ENCODE results near the gene IL18. TPM values are rescaled to one million over a fixed set of nuclear protein-coding genes. Genes with fewer than 3 reads are reported as not detected.
A peak's percentile ranks its signal among the peaks of the same experiment; 100 is the strongest.

The IL18 gene
- total RNA-seq, 6 experiments from 2014 or later = 0.83 to 1.5 (median 1.2) TPM

DNA sequence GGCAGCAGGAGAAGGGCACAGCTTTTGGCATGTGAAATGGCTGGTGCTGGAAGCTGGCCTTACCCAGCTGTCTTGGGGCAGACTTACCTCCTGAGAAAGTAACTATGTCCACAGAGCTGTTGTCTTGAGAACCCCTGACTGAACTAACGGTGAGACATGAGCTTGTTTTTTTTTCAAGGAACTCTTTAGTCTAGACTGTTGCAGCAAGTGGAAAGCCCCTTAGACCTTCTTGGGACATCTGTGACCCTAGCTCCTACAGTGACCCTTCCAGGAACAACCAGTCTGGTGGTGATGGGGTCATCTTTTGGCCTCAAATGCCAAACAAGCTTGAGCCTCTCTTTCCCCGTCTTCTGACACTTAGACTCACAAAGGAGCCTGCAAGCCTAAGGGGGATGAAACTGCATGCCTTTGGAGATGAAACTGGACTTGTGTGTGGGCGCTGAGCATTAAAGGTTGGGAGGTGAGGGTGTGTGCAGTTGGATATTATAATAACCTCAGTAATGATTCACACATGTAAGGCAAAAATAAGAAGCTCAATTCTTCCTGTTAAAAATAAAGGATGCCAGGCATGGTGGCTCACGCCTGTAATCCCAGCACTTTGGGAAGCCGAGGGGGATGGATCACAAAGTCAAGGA lies 41.8 kb downstream of the IL18 start:
- Mint-ChIP-seq H3K27me3 (ENCODE audit: insufficient read depth) (no peaks in the 10 kb centered on the region), H3K4me3 (no peak overlapping the region), H3K36me3 (ENCODE audit: low read depth) (peaks cover 13% of the 10 kb centered on the region), H3K27ac (peak overlapping the region; percentile 38), H3K9me3 (no peaks in the 10 kb centered on the region), H3K4me1 (ENCODE audit: low read depth) (peaks cover 57% of the 10 kb centered on the region)
- TF ChIP-seq, protein P1, sequence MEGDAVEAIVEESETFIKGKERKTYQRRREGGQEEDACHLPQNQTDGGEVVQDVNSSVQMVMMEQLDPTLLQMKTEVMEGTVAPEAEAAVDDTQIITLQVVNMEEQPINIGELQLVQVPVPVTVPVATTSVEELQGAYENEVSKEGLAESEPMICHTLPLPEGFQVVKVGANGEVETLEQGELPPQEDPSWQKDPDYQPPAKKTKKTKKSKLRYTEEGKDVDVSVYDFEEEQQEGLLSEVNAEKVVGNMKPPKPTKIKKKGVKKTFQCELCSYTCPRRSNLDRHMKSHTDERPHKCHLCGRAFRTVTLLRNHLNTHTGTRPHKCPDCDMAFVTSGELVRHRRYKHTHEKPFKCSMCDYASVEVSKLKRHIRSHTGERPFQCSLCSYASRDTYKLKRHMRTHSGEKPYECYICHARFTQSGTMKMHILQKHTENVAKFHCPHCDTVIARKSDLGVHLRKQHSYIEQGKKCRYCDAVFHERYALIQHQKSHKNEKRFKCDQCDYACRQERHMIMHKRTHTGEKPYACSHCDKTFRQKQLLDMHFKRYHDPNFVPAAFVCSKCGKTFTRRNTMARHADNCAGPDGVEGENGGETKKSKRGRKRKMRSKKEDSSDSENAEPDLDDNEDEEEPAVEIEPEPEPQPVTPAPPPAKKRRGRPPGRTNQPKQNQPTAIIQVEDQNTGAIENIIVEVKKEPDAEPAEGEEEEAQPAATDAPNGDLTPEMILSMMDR (IDR thresholded peaks at IDR 0.05) = no peak
- no peak for DNase-seq

DNA sequence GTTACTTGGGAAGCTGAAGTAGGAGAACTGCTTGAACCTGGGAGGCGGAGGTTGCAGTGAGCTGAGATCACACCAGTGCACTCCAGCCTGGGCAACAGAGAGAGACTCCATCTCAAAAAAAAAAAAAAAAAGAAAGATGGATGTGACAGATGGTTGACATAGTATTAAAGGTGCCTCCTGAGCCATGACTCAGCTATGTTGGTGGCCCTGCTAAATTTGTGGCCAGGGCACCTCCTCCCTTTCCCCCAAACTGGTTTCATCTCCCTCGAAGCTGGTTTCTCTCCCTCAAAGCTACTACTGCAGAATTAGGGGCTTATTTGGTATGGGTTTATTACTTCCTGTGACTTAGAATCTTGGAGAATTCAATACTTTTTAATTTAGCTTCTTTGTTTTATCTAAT lies 45.7 kb downstream of the IL18 start:
- Mint-ChIP-seq H3K27ac (no peak overlapping the region), H3K36me3 (ENCODE audit: low read depth) (peaks cover 13% of the 10 kb centered on the region), H3K9me3 (no peaks in the 10 kb centered on the region), H3K4me3 (no peak overlapping the region), H3K4me1 (ENCODE audit: low read depth) (peaks cover 64% of the 10 kb centered on the region), H3K27me3 (ENCODE audit: insufficient read depth) (no peaks in the 10 kb centered on the region; the same call in 1 of the 2 replicates)
- DNase-seq = no peak
- TF ChIP-seq, protein P1 (IDR thresholded peaks at IDR 0.05) = no peak

DNA sequence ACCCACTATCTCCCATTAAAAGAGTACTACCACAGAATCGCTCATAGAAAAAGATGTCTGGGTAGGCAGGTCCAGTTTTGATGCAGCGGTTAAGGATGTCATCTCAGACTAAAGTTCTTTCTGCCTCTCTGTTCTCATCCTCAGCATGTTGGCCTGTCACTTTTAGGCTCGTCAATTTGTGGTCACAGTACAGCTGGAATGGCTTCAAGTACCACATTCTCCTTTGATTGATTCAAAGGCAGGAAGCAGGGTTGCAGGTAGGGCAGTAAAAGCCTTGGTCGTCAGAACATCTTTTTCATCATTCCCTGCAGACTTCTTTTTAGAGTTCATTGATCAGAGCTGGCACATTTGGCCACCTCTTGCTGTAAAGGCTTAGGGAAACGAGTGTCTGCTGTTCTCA lies 48.5 kb downstream of the IL18 start:
- Mint-ChIP-seq H3K27me3 (ENCODE audit: insufficient read depth) (no peaks in the 10 kb centered on the region; the same call in 1 of the 2 replicates), H3K4me1 (ENCODE audit: low read depth) (peaks cover 40% of the 10 kb centered on the region), H3K9me3 (no peaks in the 10 kb centered on the region), H3K27ac (no peak overlapping the region), H3K36me3 (ENCODE audit: low read depth) (peaks cover 11% of the 10 kb centered on the region), H3K4me3 (no peak overlapping the region)
- TF ChIP-seq, protein P1 (IDR thresholded peaks at IDR 0.05) = no peak
- DNase-seq = no peak

DNA sequence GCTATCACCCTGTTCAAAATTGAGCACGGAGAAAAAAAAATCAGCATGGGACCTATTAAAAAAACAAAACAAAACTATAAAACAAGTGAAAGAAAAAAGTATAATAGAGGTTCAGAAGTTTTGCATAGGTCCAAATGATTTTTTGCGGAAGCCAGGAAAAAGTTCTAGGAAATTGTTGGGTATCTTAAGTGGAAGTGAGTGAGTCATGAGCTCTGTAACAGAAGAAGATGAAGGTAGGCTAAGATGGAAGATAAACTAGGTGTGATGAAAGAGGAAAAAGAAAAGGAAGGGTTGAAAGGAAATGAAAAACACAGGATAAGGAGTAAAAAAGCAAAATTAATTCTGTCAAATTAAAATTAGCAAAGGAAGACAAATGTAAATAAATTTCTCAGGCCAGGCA lies 49.4 kb downstream of the IL18 start:
- H3K4me3 Mint-ChIP-seq = no peak overlapping the region

DNA sequence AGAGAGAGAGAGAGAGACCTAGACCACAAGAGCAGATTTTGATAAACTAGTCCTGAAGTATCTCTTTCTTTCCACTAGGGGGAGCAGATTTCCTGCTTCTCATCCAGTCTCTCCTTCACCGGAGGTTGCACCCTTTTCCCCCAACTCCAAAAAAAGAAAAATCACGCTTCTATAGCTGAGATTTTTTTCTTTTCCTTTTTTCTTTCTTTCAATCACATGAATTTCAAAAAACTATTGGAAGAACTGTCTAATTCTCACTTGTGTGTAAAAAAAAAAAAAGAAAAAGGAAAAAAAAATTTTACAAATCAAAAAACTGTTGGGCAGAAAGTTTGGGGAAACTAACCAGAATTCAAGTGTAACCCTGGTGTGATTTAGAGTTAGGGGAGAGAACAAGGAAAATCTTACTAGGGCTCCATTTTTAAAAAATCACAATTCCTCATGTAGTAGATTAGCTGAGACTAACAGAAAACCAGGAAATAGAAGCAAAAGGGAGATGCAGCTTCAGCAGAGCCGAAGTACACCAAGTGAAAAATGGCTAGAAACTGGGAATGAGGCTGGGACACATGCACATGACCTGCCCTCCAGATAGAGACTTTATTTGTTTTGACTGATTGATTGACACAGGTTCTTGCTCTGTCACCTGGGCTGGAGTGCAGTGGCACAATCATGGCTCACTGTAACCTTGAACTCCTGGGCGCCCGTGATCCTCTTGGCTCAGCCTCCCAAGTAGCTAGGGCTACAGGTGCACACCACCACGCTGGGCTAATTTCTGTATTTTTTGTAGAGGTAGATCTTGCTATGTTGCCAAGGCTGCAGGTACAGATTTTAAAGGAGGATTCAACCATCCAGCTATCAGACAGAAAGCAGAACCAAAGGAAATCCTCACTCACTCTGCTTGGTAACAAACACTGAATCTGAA lies 50.1 kb downstream of the IL18 start:
- Mint-ChIP-seq H3K27ac (peak overlapping the region; percentile 24; the same call in 1 of the 2 replicates), H3K4me1 (ENCODE audit: low read depth) (peaks cover 26% of the 10 kb centered on the region), H3K27me3 (ENCODE audit: insufficient read depth) (no peaks in the 10 kb centered on the region; the same call in 1 of the 2 replicates), H3K4me3 (no peak overlapping the region), H3K36me3 (ENCODE audit: low read depth) (peaks cover 14% of the 10 kb centered on the region), H3K9me3 (no peaks in the 10 kb centered on the region)
- TF ChIP-seq, protein P1 (IDR thresholded peaks at IDR 0.05) = peak; percentile 82
- DNase-seq = peak; percentile 82

More for the DNA sequence above, 49.4 kb downstream of the IL18 start:
- no peak overlapping the region for H3K27ac Mint-ChIP-seq
- H3K27me3 Mint-ChIP-seq (ENCODE audit: insufficient read depth) = no peaks in the 10 kb centered on the region; the same call in 1 of the 2 replicates
- DNase-seq = no peak
- TF ChIP-seq, protein P1 (IDR thresholded peaks at IDR 0.05) = no peak
- H3K36me3 Mint-ChIP-seq (ENCODE audit: low read depth) = peaks cover 14% of the 10 kb centered on the region
- peaks cover 31% of the 10 kb centered on the region for H3K4me1 Mint-ChIP-seq (ENCODE audit: low read depth)
- no peaks in the 10 kb centered on the region for H3K9me3 Mint-ChIP-seq

Data from HFFc6 (cell line).